ENCODE measurements around the gene NUP98. TPM values are rescaled to one million over a fixed set of nuclear protein-coding genes. Genes with fewer than 3 reads are reported as not detected.

NUP98 gene
- total and polyA plus RNA-seq, 10 of the 15 experiments (the other 5 are each of a cell fraction or from before 2014, with no cell fraction given), result 21.7 to 108 (median 78.9) TPM

GRCh38 chr11:3738241-3738640 lies 59.1 kb downstream of the NUP98 start (continued):
- no peak for TF ChIP-seq SIX5 (IDR thresholded peaks at IDR 0.05; ENCODE audit: low read depth, low read length, severe bottlenecking)
- TF ChIP-seq IKZF2 (IDR thresholded peaks at IDR 0.05), result no peak
- no peak for TF ChIP-seq IRF4 (IDR thresholded peaks at IDR 0.05; ENCODE audit: low read depth, low read length)
- TF ChIP-seq ZNF687 (IDR thresholded peaks at IDR 0.05), result no peak
- no peak for TF ChIP-seq USF1 (IDR thresholded peaks at IDR 0.05; ENCODE audit: borderline replicate concordance, extremely low read length, insufficient read depth, low read depth, low read length)
- no peak for TF ChIP-seq ESRRA (IDR thresholded peaks at IDR 0.05; ENCODE audit: low read length)
- no peak for TF ChIP-seq PML (IDR thresholded peaks at IDR 0.05; ENCODE audit: low read length)

- ChIA-PET POLR2A (interaction anchor here (0.7 kb wide), 1 partner anchor 56 kb away, joined by 3 read pairs; no protein-coding TSS in a partner anchor), RAD21 (ENCODE audit: unreplicated experiment) (no interaction called here), SMC1A (ENCODE audit: uncharacterized antibody, unreplicated experiment) (no interaction called here), CTCF (no interaction called here)
- intact Hi-C loops (cut with micrococcal nuclease; ENCODE audit: unreplicated experiment), result no loop called here
- Histone ChIP-seq H3K36me3 (ENCODE audit: control insufficient read depth in 2 of 2, insufficient read depth in 2 of 2, low read length in 1 of 2) (peaks cover 3 to 29% of the 10 kb centered on the region in 2 experiments; a peak in 3 of 4 replicates), H3K4me1 (ENCODE audit: control insufficient read depth, insufficient read depth, low read length) (no peaks in the 10 kb centered on the region), H3K27ac (ENCODE audit: control insufficient read depth, insufficient read depth) (no peak overlapping the region), H3K9ac (ENCODE audit: control insufficient read depth, insufficient read depth, low read length) (no peak overlapping the region), H2AFZ (ENCODE audit: control insufficient read depth, low read depth, low read length) (no peak overlapping the region), H3K4me2 (ENCODE audit: control insufficient read depth, insufficient read depth) (no peak overlapping the region), H3K27me3 (replicated peaks in 1 of 2; ENCODE audit: control insufficient read depth in 2 of 2, insufficient read depth in 2 of 2, low read length in 1 of 2) (no peaks in the 10 kb centered on the region), H3K79me2 (ENCODE audit: control insufficient read depth, insufficient read depth, low read length) (no peaks in the 10 kb centered on the region), H4K20me1 (ENCODE audit: control insufficient read depth, insufficient read depth) (no peaks in the 10 kb centered on the region), H3K9me3 (replicated peaks; ENCODE audit: control insufficient read depth, insufficient read depth, low read length) (no peaks in the 10 kb centered on the region), H3K4me3 (no peak overlapping the region)
- DNase-seq (ENCODE audit: low read depth, low spot score) (no peak), FAIRE-seq (no peak), ATAC-seq (no peak)
- in situ Hi-C loops (cut with MboI), result no loop called here
- BruUV-seq (replicated peaks), result no TSS peak
- 97% methylated on average over 11 of the region's 11 CpGs for WGBS (ENCODE audit: insufficient coverage, insufficient replicate concordance, low lambda C conversion rate, missing lambda C conversion rate)
- TF ChIP-seq GATAD2B (conservative IDR thresholded peaks at IDR 0.05; ENCODE audit: low read depth) (no peak), HDGF (IDR thresholded peaks at IDR 0.05) (no peak), CBX3 (IDR thresholded peaks at IDR 0.05; ENCODE audit: borderline replicate concordance, low read depth) (no peak), BCL3 (IDR thresholded peaks at IDR 0.05; ENCODE audit: borderline replicate concordance, insufficient read depth, low read depth, low read length, poor library complexity, severe bottlenecking) (no peak), NRF1 (conservative IDR thresholded peaks at IDR 0.05; ENCODE audit: low read depth, low read length) (no peak), SMARCA5 (IDR thresholded peaks at IDR 0.05) (no peak), JUNB (IDR thresholded peaks at IDR 0.05) (no peak), ZNF622 (IDR thresholded peaks at IDR 0.05) (no peak), NFXL1 (IDR thresholded peaks at IDR 0.05; ENCODE audit: borderline replicate concordance) (no peak), PML (IDR thresholded peaks at IDR 0.05; ENCODE audit: low read length) (no peak), ETV6 (conservative IDR thresholded peaks at IDR 0.05 in 1 of 2, IDR thresholded peaks at IDR 0.05 in 1 of 2; ENCODE audit: borderline replicate concordance in 1 of 2, low read depth in 1 of 2) (no peak), LARP7 (IDR thresholded peaks at IDR 0.05) (no peak)
Observed at GRCh38 chr11:3737386-3737933, 59.9 kb downstream of the NUP98 start.

Data from GM12878 (cell line).